Measurements from ENCODE around the gene MAOA. TPM values are rescaled to one million over a fixed set of nuclear protein-coding genes. Genes with fewer than 3 reads are reported as not detected.

Gene MAOA
- total and polyA plus RNA-seq, 9 of the 15 experiments (the other 6 are each of a cell fraction or from before 2014, with no cell fraction given) = 0.68 to 2.7 (median 1.9) TPM

- no TSS peak for BruUV-seq (replicated peaks)
- ChIA-PET POLR2A (no interaction called here), CTCF (ENCODE audit: low intra/inter-chr PET ratio) (no interaction called here)
- H3K9me3 ChIP-seq (replicated peaks; ENCODE audit: control insufficient read depth, insufficient read depth, low read depth, low read length) = no peaks in the 10 kb centered on the region
- H4K20me1 ChIP-seq (replicated peaks; ENCODE audit: control insufficient read depth, insufficient read depth, low read length) = no peaks in the 10 kb centered on the region
- no peaks in the 10 kb centered on the region for H3K4me1 ChIP-seq (replicated peaks in 1 of 2; ENCODE audit: control insufficient read depth in 2 of 2, insufficient read depth in 2 of 2, low read length in 2 of 2)
- H2AFZ ChIP-seq (ENCODE audit: low read depth, low read length) = no peak overlapping the region
- ATAC-seq = no peak
- H3K27ac ChIP-seq (ENCODE audit: extremely low read depth, low read depth, low read length) = no peak overlapping the region
- FAIRE-seq = no peak
- intact Hi-C loops (cut with micrococcal nuclease) (no loop called here), in situ Hi-C loops (cut with MboI) (no loop called here)
- no peak for DNase-seq (ENCODE audit: extremely low read depth in 1 of 4, low spot score in 3 of 4)
- no peaks in the 10 kb centered on the region for H3K9me1 ChIP-seq (ENCODE audit: control insufficient read depth, insufficient read depth, low read length)
- 3% methylated on average over 3 of the region's 3 CpGs for WGBS (ENCODE audit: insufficient coverage, low coverage, missing lambda C conversion rate)
- no peak overlapping the region for H3K4me2 ChIP-seq (ENCODE audit: insufficient read depth, low read length)
- H3K36me3 ChIP-seq (ENCODE audit: control insufficient read depth, insufficient read depth, low read length) = no peaks in the 10 kb centered on the region
- no peak overlapping the region for H3K4me3 ChIP-seq
- no peaks in the 10 kb centered on the region for H3K27me3 ChIP-seq (ENCODE audit: control insufficient read depth in 2 of 2, insufficient read depth in 2 of 2, low read length in 2 of 2)
- no peaks in the 10 kb centered on the region for H3K79me2 ChIP-seq (ENCODE audit: control insufficient read depth, insufficient read depth, low read length)
- H3K9ac ChIP-seq (ENCODE audit: insufficient read depth in 1 of 2, low read depth in 2 of 2, low read length in 2 of 2) = no peak overlapping the region
- TF ChIP-seq, protein P1, sequence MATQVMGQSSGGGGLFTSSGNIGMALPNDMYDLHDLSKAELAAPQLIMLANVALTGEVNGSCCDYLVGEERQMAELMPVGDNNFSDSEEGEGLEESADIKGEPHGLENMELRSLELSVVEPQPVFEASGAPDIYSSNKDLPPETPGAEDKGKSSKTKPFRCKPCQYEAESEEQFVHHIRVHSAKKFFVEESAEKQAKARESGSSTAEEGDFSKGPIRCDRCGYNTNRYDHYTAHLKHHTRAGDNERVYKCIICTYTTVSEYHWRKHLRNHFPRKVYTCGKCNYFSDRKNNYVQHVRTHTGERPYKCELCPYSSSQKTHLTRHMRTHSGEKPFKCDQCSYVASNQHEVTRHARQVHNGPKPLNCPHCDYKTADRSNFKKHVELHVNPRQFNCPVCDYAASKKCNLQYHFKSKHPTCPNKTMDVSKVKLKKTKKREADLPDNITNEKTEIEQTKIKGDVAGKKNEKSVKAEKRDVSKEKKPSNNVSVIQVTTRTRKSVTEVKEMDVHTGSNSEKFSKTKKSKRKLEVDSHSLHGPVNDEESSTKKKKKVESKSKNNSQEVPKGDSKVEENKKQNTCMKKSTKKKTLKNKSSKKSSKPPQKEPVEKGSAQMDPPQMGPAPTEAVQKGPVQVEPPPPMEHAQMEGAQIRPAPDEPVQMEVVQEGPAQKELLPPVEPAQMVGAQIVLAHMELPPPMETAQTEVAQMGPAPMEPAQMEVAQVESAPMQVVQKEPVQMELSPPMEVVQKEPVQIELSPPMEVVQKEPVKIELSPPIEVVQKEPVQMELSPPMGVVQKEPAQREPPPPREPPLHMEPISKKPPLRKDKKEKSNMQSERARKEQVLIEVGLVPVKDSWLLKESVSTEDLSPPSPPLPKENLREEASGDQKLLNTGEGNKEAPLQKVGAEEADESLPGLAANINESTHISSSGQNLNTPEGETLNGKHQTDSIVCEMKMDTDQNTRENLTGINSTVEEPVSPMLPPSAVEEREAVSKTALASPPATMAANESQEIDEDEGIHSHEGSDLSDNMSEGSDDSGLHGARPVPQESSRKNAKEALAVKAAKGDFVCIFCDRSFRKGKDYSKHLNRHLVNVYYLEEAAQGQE (IDR thresholded peaks at IDR 0.05; ENCODE audit: borderline replicate concordance) = no peak
- TF ChIP-seq, protein P1 (CRISPR knock-in tag; IDR thresholded peaks at IDR 0.05; ENCODE audit: low read depth) = no peak
- no peak for TF ChIP-seq ZFP36 (IDR thresholded peaks at IDR 0.05; ENCODE audit: low read depth, low read length, partially characterized antibody)
- no peak for TF ChIP-seq LARP7 (IDR thresholded peaks at IDR 0.05)
- TF ChIP-seq ZNF239 (CRISPR knock-in tag; IDR thresholded peaks at IDR 0.05) = no peak
- TF ChIP-seq TRIM24 (IDR thresholded peaks at IDR 0.05) = no peak
- TF ChIP-seq ZNF274 (IDR thresholded peaks at IDR 0.05; ENCODE audit: borderline replicate concordance, low read depth, low read length) = no peak
- TF ChIP-seq RBM17 (IDR thresholded peaks at IDR 0.05; ENCODE audit: borderline replicate concordance, low read depth, low read length) = no peak
- TF ChIP-seq NELFE (IDR thresholded peaks at IDR 0.05; ENCODE audit: insufficient read depth, insufficient read length) = no peak
- TF ChIP-seq ZNF780A (CRISPR knock-in tag; IDR thresholded peaks at IDR 0.05) = no peak
- TF ChIP-seq ZFP1 (CRISPR knock-in tag; IDR thresholded peaks at IDR 0.05) = no peak
- no peak for TF ChIP-seq L3MBTL2 (IDR thresholded peaks at IDR 0.05)
- no peak for TF ChIP-seq NFIX (CRISPR knock-in tag; IDR thresholded peaks at IDR 0.05; ENCODE audit: low read depth)
- no peak for TF ChIP-seq ZNF311 (CRISPR knock-in tag; IDR thresholded peaks at IDR 0.05)
- TF ChIP-seq TEAD4 (IDR thresholded peaks at IDR 0.05; ENCODE audit: low read length) = no peak
- TF ChIP-seq TEAD4 (CRISPR knock-in tag; IDR thresholded peaks at IDR 0.05; ENCODE audit: borderline replicate concordance) = no peak
- no peak for TF ChIP-seq ZNF347 (CRISPR knock-in tag; IDR thresholded peaks at IDR 0.05; ENCODE audit: low read depth)
- TF ChIP-seq, protein P2, sequence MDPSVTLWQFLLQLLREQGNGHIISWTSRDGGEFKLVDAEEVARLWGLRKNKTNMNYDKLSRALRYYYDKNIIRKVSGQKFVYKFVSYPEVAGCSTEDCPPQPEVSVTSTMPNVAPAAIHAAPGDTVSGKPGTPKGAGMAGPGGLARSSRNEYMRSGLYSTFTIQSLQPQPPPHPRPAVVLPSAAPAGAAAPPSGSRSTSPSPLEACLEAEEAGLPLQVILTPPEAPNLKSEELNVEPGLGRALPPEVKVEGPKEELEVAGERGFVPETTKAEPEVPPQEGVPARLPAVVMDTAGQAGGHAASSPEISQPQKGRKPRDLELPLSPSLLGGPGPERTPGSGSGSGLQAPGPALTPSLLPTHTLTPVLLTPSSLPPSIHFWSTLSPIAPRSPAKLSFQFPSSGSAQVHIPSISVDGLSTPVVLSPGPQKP (CRISPR knock-in tag; IDR thresholded peaks at IDR 0.05) = no peak
These were observed 43.4 kb downstream of the MAOA start for GRCh38 chrX:43699475-43699874.
